Measurements from ENCODE around the gene EPAS1.

The EPAS1 gene

GRCh38 chr2:46360303-46360702, 63.1 kb downstream of the EPAS1 start:
- Histone ChIP-seq H3K36me3 (ENCODE audit: control insufficient read depth in 1 of 2, insufficient read depth in 2 of 2, low read length in 2 of 2) (peaks cover 35 to 68% of the 10 kb centered on the region in 2 donors), H3K27me3 (ENCODE audit: control insufficient read depth in 1 of 2, insufficient read depth in 2 of 2, low read length in 2 of 2) (no peaks in the 10 kb centered on the region)

GRCh38 chr2:46361920-46362666, 64.9 kb downstream of the EPAS1 start:
- Histone ChIP-seq H3K9ac (ENCODE audit: low read depth in 1 of 2, low read length in 2 of 2) (no peak overlapping the region), H3K9me3 (ENCODE audit: control insufficient read depth in 1 of 2, low read length in 2 of 2) (no peaks in the 10 kb centered on the region), H3K4me1 (ENCODE audit: control insufficient read depth in 1 of 2, insufficient read depth in 2 of 2, low read length in 2 of 2) (peaks cover 0 to 12% of the 10 kb centered on the region in 2 donors), H3K27ac (ENCODE audit: low read depth, low read length) (no peak overlapping the region), H3K27me3 (ENCODE audit: control insufficient read depth in 1 of 2, insufficient read depth in 2 of 2, low read length in 2 of 2) (no peaks in the 10 kb centered on the region), H3K4me3 (ENCODE audit: low read depth in 1 of 2, low read length in 2 of 2) (no peak overlapping the region), H3K36me3 (ENCODE audit: control insufficient read depth in 1 of 2, insufficient read depth in 2 of 2, low read length in 2 of 2) (peaks cover 40 to 52% of the 10 kb centered on the region in 2 donors)

More at GRCh38 chr2:46360303-46360702, 63.1 kb downstream of the EPAS1 start:
- H3K9ac ChIP-seq (ENCODE audit: low read depth in 1 of 2, low read length in 2 of 2), result no peak overlapping the region
- no peaks in the 10 kb centered on the region for H3K9me3 ChIP-seq (ENCODE audit: control insufficient read depth in 1 of 2, low read length in 2 of 2)
- no peak overlapping the region for H3K27ac ChIP-seq (ENCODE audit: low read depth, low read length)
- no peak overlapping the region for H3K4me3 ChIP-seq (ENCODE audit: low read depth in 1 of 2, low read length in 2 of 2)
- H3K4me1 ChIP-seq (ENCODE audit: control insufficient read depth in 1 of 2, insufficient read depth in 2 of 2, low read length in 2 of 2), result peaks cover 0 to 7% of the 10 kb centered on the region in 2 donors

DNA sequence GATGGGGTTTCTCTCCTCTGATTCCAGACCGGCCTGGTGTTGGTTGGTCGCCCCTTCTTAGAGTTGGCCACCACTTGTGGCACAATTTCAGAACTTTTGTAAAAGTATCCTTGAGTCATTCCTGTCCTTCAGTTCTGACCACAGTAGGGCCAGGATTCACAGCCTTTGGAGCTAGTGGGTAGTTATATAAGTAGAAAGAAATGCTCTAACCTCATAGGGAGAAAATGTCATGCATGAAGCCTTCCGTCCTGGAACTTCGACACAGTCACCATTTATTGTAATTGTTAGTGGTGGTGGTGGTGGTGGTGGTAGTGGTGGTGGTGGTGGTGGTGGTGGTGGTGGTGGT, 65.4 kb downstream of the EPAS1 start:
- H3K27me3 ChIP-seq (ENCODE audit: control insufficient read depth in 1 of 2, insufficient read depth in 2 of 2, low read length in 2 of 2), result no peaks in the 10 kb centered on the region
- no peak overlapping the region for H3K4me3 ChIP-seq (ENCODE audit: low read depth in 1 of 2, low read length in 2 of 2)
- no peaks in the 10 kb centered on the region for H3K9me3 ChIP-seq (ENCODE audit: control insufficient read depth in 1 of 2, low read length in 2 of 2)
- H3K9ac ChIP-seq (ENCODE audit: low read depth in 1 of 2, low read length in 2 of 2), result no peak overlapping the region
- peaks cover 39 to 51% of the 10 kb centered on the region in 2 donors for H3K36me3 ChIP-seq (ENCODE audit: control insufficient read depth in 1 of 2, insufficient read depth in 2 of 2, low read length in 2 of 2)
- no peak overlapping the region for H3K27ac ChIP-seq (ENCODE audit: low read depth, low read length)
- H3K4me1 ChIP-seq (ENCODE audit: control insufficient read depth in 1 of 2, insufficient read depth in 2 of 2, low read length in 2 of 2), result peaks cover 0 to 12% of the 10 kb centered on the region in 2 donors

DNA sequence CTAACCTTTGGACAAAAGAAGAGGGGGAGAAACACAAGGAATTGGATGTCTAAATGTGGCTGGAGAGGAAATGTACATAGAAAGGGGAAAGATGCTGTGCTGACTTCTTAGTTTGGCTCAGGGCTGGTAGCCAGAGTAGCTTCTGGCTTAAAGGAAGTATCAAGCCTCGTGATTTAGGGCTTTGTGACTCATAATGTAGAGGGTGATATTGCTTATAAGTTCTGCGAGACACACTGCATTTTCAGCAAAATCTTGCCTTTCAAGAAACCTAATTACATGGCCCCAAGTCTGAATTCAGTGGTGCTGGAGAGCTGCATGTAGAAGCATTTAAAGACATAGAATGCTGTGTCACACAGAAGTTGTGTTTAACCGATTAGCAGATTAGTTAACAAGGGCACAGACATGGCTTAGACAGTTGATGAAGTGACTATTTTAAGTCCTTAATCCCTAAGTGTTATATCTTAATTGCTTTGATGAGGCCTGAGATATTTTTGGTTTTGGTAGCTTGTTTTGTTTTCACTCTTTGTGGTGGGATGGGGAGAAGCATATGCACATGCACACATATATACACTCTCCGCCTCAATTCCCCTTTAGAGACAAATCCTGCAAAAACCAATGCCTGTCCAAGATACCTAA, 66.4 kb downstream of the EPAS1 start:
- H3K36me3 ChIP-seq (ENCODE audit: control insufficient read depth in 1 of 2, insufficient read depth in 2 of 2, low read length in 2 of 2), result peaks cover 30 to 41% of the 10 kb centered on the region in 2 donors

DNA sequence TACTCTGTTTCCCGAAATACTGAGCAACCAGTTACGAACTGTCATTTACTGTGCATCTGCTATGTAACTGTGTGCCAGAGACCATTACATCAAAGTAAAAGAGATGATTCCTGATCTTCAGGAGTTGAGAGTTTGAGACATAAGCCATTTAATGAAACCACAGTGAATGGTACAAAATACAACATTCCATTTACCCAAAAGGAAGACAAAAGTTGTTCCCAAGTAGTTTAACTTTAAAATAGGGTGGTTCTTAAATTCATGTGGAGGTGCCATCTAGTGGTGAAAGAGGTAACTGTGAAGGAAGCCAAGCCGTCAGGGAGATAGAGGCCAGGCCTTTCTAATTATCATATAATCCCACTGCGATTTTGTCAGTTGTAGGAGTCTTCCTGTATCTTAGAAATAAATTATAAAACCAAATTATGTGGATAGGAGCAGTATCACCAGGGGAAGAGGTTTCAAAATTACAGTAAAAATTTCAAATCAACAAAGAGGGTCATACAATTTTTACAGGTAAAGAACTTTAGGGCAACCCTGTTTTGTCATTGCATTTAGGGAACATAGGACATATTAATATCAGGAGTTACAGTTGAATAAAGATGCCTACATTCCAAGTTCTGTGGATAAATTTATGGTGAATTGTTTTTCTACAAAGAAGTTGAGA, 67.7 kb downstream of the EPAS1 start:
- Histone ChIP-seq H3K27ac (ENCODE audit: low read depth, low read length) (no peak overlapping the region), H3K9ac (ENCODE audit: low read depth in 1 of 2, low read length in 2 of 2) (no peak overlapping the region), H3K4me1 (ENCODE audit: control insufficient read depth in 1 of 2, insufficient read depth in 2 of 2, low read length in 2 of 2) (peaks cover 0 to 12% of the 10 kb centered on the region in 2 donors), H3K36me3 (ENCODE audit: control insufficient read depth in 1 of 2, insufficient read depth in 2 of 2, low read length in 2 of 2) (peaks cover 33 to 46% of the 10 kb centered on the region in 2 donors), H3K27me3 (ENCODE audit: control insufficient read depth in 1 of 2, insufficient read depth in 2 of 2, low read length in 2 of 2) (no peaks in the 10 kb centered on the region), H3K4me3 (ENCODE audit: low read depth in 1 of 2, low read length in 2 of 2) (no peak overlapping the region), H3K9me3 (ENCODE audit: control insufficient read depth in 1 of 2, low read length in 2 of 2) (no peaks in the 10 kb centered on the region)

More for the DNA sequence above, 66.4 kb downstream of the EPAS1 start:
- Histone ChIP-seq H3K9me3 (ENCODE audit: control insufficient read depth in 1 of 2, low read length in 2 of 2) (no peaks in the 10 kb centered on the region), H3K4me1 (ENCODE audit: control insufficient read depth in 1 of 2, insufficient read depth in 2 of 2, low read length in 2 of 2) (peaks cover 0 to 12% of the 10 kb centered on the region in 2 donors), H3K9ac (ENCODE audit: low read depth in 1 of 2, low read length in 2 of 2) (no peak overlapping the region), H3K4me3 (ENCODE audit: low read depth in 1 of 2, low read length in 2 of 2) (no peak overlapping the region), H3K27ac (ENCODE audit: low read depth, low read length) (no peak overlapping the region), H3K27me3 (ENCODE audit: control insufficient read depth in 1 of 2, insufficient read depth in 2 of 2, low read length in 2 of 2) (no peaks in the 10 kb centered on the region)

GRCh38 chr2:46365913-46366667, 68.9 kb downstream of the EPAS1 start:
- H3K4me1 ChIP-seq (ENCODE audit: control insufficient read depth in 1 of 2, insufficient read depth in 2 of 2, low read length in 2 of 2), result peaks cover 0 to 12% of the 10 kb centered on the region in 2 donors
- H3K27me3 ChIP-seq (ENCODE audit: control insufficient read depth in 1 of 2, insufficient read depth in 2 of 2, low read length in 2 of 2), result no peaks in the 10 kb centered on the region
- no peak overlapping the region for H3K27ac ChIP-seq (ENCODE audit: low read depth, low read length)
- no peaks in the 10 kb centered on the region for H3K9me3 ChIP-seq (ENCODE audit: control insufficient read depth in 1 of 2, low read length in 2 of 2)
- H3K4me3 ChIP-seq (ENCODE audit: low read depth in 1 of 2, low read length in 2 of 2), result no peak overlapping the region
- no peak overlapping the region for H3K9ac ChIP-seq (ENCODE audit: low read depth in 1 of 2, low read length in 2 of 2)
- peaks cover 36 to 46% of the 10 kb centered on the region in 2 donors for H3K36me3 ChIP-seq (ENCODE audit: control insufficient read depth in 1 of 2, insufficient read depth in 2 of 2, low read length in 2 of 2)

DNA sequence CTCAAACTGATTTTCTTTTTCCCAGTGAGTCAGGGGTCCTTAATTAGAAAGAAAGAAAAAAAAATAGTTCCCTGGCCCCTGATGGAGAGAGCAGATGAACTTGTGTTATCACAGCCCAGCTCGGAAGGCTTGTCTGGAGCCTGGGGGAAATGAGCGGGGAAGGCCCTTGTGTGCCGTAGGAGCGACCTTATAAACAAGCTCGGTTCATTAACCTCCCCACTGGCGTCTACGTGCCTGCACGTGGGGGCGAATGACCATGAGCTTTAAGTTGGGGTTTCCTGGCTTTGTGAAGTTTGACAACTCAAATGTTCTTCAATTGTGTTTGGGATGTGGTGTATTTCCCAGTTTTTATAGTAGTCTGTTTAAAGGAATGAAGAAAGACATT, 69.5 kb downstream of the EPAS1 start:
- Histone ChIP-seq H3K27me3 (ENCODE audit: control insufficient read depth in 1 of 2, insufficient read depth in 2 of 2, low read length in 2 of 2) (no peaks in the 10 kb centered on the region), H3K9me3 (ENCODE audit: control insufficient read depth in 1 of 2, low read length in 2 of 2) (no peaks in the 10 kb centered on the region), H3K4me1 (ENCODE audit: control insufficient read depth in 1 of 2, insufficient read depth in 2 of 2, low read length in 2 of 2) (peaks cover 0 to 12% of the 10 kb centered on the region in 2 donors), H3K9ac (ENCODE audit: low read depth in 1 of 2, low read length in 2 of 2) (no peak overlapping the region), H3K4me3 (ENCODE audit: low read depth in 1 of 2, low read length in 2 of 2) (no peak overlapping the region), H3K36me3 (ENCODE audit: control insufficient read depth in 1 of 2, insufficient read depth in 2 of 2, low read length in 2 of 2) (peaks cover 31 to 46% of the 10 kb centered on the region in 2 donors), H3K27ac (ENCODE audit: low read depth, low read length) (no peak overlapping the region)

GRCh38 chr2:46367286-46367685, 70.1 kb downstream of the EPAS1 start:
- Histone ChIP-seq H3K27me3 (ENCODE audit: control insufficient read depth in 1 of 2, insufficient read depth in 2 of 2, low read length in 2 of 2) (no peaks in the 10 kb centered on the region), H3K27ac (ENCODE audit: low read depth, low read length) (no peak overlapping the region), H3K9ac (ENCODE audit: low read depth in 1 of 2, low read length in 2 of 2) (no peak overlapping the region), H3K4me1 (ENCODE audit: control insufficient read depth in 1 of 2, insufficient read depth in 2 of 2, low read length in 2 of 2) (peaks cover 0 to 8% of the 10 kb centered on the region in 2 donors), H3K4me3 (ENCODE audit: low read depth in 1 of 2, low read length in 2 of 2) (no peak overlapping the region), H3K36me3 (ENCODE audit: control insufficient read depth in 1 of 2, insufficient read depth in 2 of 2, low read length in 2 of 2) (peaks cover 27 to 49% of the 10 kb centered on the region in 2 donors), H3K9me3 (ENCODE audit: control insufficient read depth in 1 of 2, low read length in 2 of 2) (no peaks in the 10 kb centered on the region)

DNA sequence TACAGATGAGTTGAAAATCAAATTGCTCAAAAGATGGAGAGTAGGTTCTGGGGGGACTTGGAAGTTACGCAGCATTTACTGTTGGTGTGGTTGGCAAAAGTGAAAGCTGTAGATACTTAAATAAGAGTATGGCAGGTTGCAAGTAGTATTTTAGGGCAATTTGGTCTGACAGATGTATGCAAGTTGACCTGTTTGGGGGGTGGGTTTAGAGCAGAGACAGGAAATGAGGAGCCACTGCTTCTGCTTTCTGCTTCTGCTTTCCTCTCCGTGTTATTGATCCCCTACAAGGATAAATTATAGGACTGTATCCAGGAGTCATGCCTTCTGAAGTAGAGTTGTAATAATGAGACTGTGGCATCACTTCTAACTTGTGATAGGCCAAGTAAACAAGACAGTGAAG, 71.2 kb downstream of the EPAS1 start:
- peaks cover 27 to 55% of the 10 kb centered on the region in 2 donors for H3K36me3 ChIP-seq (ENCODE audit: control insufficient read depth in 1 of 2, insufficient read depth in 2 of 2, low read length in 2 of 2)
- H3K4me1 ChIP-seq (ENCODE audit: control insufficient read depth in 1 of 2, insufficient read depth in 2 of 2, low read length in 2 of 2), result peaks cover 0 to 5% of the 10 kb centered on the region in 2 donors
- H3K27me3 ChIP-seq (ENCODE audit: control insufficient read depth in 1 of 2, insufficient read depth in 2 of 2, low read length in 2 of 2), result no peaks in the 10 kb centered on the region
- H3K4me3 ChIP-seq (ENCODE audit: low read depth in 1 of 2, low read length in 2 of 2), result no peak overlapping the region
- H3K9me3 ChIP-seq (ENCODE audit: control insufficient read depth in 1 of 2, low read length in 2 of 2), result no peaks in the 10 kb centered on the region
- H3K9ac ChIP-seq (ENCODE audit: low read depth in 1 of 2, low read length in 2 of 2), result no peak overlapping the region
- no peak overlapping the region for H3K27ac ChIP-seq (ENCODE audit: low read depth, low read length)

All from duodenal mucosa (tissue), 2 donors.